ENCODE data around the gene RBM38. TPM values are rescaled to one million over a fixed set of nuclear protein-coding genes. Genes with fewer than 3 reads are reported as not detected.
"Not testable (repeated sequence)": the region's sequence is repeated elsewhere in the genome, so short reads cannot be mapped to it uniquely, and the experiment has no call there.

RBM38 gene
- 41.4 and 53.5 TPM in 2 replicates for total RNA-seq (2014; rRNA removed; shearing (Covaris generic))

DNA sequence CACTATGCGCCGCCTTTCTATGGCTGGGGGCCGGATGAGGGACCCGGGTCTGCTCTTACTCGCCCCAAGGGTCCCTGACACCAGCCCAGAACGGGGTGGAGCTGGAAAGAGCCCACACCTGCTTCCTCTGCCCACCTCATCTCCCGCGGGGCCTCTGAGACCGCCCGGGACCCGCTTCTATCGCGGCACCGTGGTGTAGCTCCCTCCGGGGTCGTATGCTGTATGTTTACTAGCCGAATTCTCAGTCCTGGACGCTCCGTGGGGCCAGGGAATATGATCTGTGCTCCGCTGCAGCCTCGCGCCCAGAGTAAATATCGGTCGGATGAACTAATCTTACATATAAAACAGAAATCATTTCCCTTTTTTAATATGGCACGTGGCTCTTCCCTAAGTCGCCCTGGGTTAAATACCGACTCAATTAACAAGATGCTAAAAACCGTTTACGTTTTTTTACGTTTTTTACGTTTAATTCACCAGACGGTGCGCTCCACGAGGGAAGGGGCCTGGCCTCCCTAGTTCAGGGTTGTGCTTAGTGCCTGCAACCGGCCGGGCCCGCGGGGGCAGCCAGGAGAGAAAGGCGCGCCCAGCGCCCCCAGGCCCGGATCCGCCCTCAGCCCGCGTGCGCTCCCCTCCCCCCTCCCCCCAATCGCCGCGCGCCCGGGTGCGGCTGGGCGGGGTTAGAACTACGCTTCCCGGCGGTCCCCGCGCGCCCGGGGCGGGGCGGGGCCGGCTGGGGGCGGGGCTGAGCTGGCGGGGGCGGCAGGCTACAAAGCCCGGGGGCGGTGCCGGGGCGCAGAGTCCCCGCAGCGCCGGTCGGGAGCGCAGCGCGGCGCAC is at the start of gene RBM38:
Gene RBM38, plus strand, starts transcription at position 793 of the 835 bp plus-strand sequence. CDS start 186 bp downstream, outside the sequence.
- DNase-seq (ENCODE audit: low spot score): no peak

DNA sequence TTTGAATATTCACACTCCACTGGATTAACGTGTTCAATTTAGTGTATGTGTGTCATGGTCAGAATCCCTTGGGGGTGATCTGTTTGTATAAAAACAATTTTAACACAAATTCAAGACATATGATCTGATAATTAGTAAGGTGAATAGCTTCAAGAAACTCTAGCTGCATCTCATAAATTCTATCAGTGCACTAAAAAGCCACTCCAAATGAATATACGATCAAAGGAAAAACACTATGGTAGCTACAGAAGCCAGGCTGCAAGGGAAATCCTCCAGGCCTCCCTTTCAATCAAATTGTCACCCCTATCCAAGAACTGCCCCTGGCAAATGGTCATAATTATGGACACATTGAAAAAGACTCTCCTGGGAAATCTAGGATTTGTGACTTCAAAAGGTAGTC is 49.5 kb upstream of the RBM38 start:
- no peak for DNase-seq (ENCODE audit: low spot score)

DNA sequence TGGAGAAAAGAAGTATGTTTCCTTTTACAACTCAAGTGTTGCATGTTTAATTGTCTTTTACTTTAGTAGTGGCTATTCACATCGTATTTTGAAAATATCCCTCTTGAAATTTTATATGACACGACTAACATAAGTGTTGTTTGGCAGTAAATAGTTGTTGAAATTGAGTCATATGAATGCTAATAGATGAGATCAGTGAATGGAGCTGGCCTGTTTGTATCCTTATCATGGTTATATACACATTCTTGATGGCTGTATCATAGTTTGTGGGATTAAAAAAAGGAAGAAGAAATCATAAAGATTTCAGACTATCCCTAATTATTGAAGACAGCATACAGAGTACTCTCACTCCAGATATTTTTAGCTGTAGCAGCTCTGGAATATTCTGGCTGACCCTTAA is 48.4 kb upstream of the RBM38 start:
- DNase-seq (ENCODE audit: low spot score): peak; percentile 45

DNA sequence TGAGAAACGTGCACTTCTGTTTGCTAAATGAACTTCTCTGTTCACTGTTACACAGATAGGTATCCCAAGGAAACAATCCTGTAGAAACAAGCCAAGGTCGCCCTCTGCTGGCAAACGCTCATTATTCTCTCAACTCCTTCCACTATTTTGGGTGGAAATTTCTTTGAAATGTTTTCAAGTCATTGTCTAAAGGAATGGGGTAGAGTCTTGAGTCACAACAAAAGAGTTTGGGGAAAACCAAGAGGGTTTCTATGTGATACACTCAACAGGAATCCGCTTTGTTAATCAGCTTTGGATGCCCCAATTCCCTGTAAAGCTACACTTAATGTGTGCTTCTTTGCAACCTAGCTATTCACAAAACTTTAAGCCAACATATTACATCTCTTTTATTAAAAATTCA is 44.7 kb upstream of the RBM38 start:
- DNase-seq (ENCODE audit: low spot score): peak; percentile 81

DNA sequence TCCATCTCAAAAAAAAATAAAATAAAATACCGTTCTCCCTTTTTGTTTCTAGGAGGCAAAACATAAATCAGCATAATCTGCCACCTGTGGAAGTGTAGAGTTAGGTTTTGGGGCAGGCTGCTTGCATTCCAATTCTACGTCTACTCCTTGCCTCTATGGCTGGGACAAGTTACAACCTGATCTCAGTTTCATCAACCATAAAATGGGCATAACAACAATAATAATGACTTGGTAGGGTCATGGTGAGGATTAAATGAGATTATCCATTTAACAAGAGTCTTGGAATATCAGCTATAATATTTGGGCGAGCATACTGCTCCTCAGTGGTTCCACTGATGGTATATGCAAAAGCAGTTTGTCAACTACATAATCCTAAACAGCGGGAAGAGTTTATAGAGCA is 43.8 kb upstream of the RBM38 start:
- no peak for DNase-seq (ENCODE audit: low spot score)

DNA sequence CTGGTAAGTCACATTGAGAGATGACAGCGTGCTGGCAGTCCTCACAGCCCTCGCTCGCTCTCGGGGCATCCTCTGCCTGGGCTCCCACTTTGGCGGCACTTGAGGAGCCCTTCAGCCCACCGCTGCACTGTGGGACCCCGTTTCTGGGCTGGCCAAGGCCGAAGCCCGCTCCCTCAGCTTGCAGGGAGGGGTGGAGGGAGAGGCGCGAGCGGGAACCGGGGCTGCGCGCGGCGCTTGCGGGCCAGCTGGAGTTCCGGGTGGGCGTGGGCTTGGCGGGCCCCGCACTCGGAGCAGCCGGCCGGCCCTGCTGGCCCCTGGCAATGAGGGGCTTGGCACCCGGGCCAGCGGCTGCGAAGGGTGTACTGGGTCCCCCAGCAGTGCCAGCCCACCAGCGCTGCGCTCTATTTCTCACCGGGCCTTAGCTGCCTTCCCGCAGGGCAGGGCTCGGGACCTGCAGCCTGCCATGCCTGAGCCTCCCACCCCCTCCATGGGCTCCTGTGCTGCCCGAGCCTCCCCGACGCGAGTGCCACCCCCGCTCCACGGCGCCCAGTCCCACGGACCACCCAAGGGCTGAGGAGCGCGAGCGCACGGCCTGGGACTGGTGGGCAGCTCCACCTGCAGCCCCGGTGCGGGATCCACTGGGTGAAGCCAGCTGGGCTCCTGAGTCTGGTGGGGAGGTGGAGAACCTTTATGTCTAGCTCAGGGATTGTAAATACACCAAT is 42.8 kb upstream of the RBM38 start:
- not testable (repeated sequence) for DNase-seq (ENCODE audit: low spot score)

DNA sequence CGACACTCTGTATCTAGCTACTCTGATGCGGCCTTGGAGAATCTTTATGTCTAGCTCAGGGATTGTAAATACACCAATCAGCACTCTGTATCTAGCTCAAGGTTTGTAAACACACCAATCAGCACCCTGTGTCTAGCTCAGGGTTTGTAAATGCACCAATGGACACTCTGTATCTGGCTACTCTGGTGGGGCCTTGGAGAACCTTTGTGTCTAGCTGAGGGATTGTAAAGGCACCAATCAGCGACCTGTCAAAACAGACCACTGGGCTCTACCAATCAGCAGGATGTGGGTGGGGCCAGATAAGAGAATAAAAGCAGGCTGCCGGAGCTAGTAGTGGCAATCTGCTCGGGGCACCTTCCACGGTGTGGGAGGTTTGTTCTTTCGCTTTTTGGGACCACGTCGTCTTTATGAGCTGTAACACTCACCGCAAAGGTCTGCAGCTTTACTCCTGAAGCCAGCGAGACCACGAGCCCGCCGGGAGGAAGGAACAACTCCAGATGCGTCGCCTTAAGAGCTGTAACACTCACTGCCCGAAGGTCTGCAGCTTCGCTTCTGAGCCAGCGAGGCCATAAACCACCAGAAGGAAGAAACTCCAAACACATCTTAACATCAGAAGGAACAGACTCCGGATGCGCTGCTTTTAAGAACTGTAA is 42.1 kb upstream of the RBM38 start:
- not testable (repeated sequence) for DNase-seq (ENCODE audit: low spot score)

DNA sequence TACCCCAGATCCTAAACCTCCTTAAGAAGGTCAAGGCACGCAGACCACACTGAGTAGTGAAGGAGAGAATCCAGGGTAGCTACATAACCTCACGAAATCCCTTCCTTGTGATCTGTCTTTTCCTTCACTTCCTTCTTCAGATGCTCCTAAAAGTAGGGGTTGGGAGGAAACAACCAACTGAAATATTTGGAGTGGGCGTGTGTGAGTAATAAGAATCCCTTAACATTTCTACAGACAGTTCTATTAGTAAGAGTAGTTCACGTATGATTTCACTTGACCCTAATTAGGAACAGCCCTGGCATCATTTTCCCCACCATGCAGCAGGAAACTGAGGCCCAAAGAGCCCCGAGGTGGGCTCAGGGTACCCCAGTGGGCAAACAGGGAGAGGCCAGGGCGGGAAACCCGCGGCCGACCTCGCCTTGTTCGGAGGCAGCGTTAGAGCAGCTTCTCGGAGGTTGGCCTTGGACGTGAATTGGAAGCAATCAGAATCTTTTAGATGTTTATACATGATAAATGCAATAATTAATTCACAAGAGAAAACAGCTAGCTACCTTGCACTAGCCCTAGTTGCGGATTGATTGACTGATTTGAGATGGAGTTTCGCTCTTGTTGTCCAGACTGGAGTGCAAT is 41.0 kb upstream of the RBM38 start:
- DNase-seq (ENCODE audit: low spot score): no peak

DNA sequence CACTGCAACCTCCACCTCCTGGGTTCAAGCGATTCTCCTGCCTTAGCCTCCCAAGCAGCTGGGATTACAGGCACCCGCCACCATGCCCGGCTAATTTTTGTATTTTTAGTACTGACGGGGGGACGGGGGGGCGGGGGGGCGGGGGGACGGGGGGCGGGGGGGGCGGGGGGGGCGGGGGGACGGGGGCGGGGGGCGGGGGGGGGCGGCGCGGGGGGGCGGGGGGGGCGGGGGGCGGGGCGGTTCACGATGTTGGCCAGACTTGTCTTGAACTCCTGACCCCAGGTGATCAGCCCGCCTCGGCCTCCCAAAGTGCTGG is 40.5 kb upstream of the RBM38 start:
- not testable (repeated sequence) for DNase-seq (ENCODE audit: low spot score)

DNA sequence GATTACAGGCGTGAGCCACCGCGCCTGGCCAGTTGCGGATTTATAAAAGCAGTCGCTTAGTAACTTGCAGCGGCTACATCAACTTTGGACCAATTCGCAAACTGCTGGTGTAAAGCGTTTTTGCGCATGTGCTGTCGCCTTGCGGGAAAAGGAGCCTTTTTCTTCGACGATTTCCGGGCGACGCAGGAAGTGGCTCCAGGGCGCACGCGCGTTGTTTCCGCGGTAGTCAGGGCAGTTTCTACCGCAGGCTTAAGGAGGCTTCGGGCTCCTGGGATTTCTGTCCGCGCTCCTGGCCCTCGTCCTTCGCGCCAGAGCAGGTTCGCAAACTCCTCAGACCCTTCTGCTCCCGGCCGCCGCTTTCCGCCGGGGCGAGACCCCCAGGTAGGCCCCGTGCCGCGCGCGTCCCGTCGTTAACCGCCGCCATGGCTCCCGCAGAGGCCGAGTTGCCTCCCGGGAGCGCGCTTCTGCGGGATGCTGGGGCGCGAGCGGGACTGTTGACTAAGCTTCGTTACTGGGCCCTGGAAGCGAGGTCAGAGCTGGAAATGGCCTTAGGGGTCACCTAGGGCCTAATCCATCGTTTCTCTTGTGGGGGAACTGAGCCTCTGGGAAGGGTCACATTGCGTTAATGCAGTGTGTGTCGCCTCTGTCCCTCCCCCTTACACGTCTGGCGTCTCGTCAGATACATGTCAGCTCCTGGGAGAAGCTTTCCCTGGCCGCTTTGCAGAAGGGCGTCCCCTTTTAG is 40.0 kb upstream of the RBM38 start, which contains the start of gene RAE1:
Gene RAE1, plus strand, starts transcription at position 214 of the 742 bp plus-strand sequence. CDS start 2,784 bp downstream, outside the sequence.
- DNase-seq (ENCODE audit: low spot score): peak; percentile 86

DNA sequence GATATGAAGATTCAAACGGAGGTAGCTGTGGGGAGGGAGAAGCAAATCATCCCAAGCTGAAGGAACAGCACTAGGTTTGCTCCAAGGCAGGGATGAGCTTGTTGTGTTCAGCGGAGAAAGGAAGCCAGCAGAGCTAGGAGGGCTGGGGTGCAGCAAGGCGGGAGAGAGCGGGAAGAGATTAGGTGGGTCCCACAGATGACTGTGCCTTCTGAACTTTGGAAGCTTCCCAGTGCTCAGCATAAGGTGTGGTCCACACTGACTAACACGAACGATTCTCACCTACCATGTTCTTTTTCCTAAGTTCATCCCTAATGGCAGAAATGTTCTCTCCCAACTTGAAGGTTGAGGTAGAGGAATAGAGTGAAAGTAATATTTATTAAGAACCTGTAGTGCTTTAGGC is 38.9 kb upstream of the RBM38 start:
- no peak for DNase-seq (ENCODE audit: low spot score)

DNA sequence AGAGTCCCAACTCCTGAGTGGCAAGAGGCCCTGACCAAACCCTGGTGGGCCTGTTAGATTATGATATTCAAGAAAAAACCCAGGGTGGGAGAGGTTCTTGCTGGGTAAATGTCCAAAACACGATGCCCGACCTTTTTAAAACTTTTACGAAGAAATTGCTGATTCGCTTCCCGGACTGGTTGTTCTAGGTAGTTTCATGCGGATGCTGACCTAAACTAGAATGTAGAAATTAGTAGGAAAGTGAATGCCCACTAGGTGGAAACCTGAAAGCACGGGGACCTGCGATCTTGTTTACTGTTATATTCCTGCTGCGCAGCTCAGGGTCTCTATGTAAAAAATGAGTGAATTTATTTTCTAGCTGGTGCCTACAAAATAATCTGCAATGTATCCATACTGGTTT is 37.8 kb upstream of the RBM38 start:
- DNase-seq (ENCODE audit: low spot score): no peak

DNA sequence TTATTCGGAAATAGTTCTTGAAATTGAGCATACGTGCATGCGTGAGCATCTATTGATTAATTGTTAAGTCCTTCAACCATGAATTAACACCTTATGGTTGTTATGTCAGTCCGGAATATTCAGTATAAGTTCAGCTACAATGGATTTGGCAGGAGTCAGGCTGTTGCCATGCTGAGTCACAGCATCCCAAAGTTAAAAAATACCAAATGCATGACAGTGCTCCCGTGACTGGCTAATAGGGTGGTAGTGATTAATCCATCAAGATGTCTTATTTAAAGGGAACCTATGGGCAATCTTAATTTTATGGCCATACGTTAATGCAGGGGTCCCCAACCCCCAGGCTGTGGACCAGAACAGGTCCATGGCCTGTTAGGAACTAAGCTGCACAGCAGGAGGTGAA is 29.7 kb upstream of the RBM38 start:
- DNase-seq (ENCODE audit: low spot score): peak; percentile 85

DNA sequence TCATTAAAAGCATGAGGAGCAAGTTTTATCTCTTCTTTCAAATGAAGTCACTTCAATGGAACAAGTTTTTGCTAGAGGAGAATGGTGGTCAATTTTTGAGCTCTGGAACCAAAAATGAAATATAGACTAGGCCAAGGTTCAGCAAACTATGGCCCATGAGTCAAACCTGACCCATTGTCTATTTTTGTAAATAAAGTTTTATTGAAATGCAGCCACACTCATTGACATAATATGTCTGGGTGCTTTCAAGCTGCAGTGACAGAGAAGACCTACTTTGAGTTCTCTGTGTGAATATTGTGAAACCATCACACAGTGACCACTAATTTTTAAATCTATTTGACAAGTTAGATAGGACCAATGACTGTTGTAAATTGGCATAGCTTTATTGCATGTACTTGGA is 26.7 kb upstream of the RBM38 start:
- DNase-seq (ENCODE audit: low spot score): no peak

DNA sequence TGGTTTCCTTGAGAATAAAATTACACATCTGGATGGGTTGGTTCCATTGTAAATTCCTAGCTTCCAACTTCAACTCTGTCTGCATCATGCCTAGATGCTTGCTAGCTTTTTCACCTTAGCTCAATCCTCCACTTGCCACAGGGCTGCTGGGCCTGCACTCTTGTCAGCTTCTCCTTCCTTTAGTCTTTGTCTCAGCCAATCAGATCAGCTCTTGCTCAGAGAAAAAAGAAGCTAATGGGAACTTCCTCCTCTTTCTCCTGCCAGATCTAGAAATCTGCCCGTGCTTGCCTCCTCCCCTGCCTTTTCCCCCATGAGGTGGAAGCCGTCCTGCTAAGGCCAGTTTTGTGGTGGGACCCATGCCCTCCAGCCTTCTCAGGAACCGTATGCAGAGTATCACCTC is 21.6 kb upstream of the RBM38 start:
- DNase-seq (ENCODE audit: low spot score): no peak

DNA sequence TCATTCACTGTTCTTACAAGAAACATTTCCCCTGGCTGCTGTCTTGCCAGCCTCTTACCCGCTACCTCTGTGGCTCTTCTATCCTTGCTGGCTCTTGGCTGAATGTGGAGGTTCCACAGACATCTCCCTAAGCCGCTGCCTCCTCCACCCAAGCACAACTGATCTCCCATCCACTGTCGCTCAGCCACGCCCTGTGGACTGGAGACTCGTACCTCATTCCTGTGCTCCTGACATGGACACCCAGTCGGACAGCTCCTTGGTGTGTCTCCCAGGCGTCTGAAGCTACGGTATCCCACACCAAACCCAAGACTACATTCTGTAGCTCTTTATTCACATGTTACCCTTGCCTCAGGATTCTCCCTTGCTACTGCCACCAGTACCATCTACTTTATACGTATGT is 20.9 kb upstream of the RBM38 start:
- no peak for DNase-seq (ENCODE audit: low spot score)

DNA sequence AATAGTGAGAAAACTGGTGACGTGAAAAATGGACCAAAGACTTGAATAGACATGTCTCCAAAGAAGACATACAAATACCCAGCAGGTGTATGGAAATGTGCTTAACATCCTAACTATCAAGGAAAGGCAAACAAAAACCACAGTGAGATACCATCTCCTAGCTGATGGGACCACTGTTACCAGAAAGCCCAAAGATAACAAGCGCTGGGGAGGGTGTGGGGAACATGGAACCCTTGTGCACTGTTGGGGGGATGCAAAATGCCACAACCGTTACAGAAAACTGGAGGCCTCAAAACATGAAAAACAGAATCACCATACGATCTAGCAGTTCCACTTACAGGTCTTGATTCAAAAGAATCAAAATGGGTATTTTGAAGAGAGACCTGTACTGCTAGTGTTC is 19.8 kb upstream of the RBM38 start:
- no peak for DNase-seq (ENCODE audit: low spot score)

DNA sequence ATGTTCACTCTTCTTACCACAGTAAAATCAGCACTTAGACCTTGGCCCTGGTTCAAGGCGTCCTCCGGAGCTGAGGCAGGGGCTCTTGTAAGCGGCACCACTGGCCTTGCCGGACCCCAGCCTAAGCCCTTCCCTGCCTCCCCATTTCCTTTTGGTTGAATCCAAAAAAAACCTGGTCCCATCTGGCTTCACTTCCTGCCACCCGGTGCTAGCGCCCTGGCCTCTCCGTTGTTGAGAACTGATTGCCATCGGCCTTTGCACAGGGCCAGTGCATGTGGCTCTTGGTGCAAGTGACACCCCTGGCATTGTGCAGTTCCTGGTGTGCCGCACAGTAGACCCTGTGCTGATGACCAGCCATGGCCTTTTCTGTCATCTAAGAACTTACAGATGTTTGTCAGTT is 19.0 kb upstream of the RBM38 start:
- DNase-seq (ENCODE audit: low spot score): no peak

DNA sequence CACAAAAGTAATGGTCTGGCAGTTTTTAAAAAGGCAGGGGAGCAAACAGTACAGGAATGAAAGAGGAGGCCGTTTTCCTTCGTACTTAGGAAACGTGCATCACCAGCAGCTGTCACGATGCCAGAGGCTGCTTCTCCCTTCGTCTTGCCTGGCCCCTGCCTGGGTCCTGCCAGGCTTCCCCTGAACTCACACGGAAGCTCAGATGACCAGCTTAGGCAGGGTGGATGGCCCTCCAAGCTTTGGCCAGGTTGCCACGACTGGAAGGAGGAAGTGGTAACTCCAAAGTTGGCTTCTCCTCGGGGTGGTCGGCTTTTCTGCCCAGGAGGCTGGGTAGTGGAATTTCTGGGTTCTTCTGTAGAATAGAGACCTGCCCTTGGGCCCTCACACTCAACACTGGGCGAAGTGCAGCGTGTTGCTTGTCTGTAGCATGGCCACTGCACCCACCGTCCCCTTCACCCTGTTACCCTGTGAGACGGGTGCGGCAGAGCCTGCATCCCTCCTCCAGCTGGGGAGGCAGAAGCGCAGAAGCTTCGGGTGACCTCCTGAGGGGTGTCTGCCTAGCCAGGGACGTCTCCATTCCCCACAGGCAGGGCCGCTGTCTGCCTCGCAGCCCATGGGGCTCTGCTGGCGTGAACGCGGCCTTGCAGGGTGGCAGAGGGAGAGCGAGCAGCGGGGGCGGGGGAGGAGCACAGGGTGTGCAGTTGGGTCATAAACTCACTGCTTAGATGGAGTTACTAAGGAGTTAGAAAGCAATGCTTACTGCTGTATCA is 18.4 kb upstream of the RBM38 start:
- DNase-seq (ENCODE audit: low spot score): no peak

DNA sequence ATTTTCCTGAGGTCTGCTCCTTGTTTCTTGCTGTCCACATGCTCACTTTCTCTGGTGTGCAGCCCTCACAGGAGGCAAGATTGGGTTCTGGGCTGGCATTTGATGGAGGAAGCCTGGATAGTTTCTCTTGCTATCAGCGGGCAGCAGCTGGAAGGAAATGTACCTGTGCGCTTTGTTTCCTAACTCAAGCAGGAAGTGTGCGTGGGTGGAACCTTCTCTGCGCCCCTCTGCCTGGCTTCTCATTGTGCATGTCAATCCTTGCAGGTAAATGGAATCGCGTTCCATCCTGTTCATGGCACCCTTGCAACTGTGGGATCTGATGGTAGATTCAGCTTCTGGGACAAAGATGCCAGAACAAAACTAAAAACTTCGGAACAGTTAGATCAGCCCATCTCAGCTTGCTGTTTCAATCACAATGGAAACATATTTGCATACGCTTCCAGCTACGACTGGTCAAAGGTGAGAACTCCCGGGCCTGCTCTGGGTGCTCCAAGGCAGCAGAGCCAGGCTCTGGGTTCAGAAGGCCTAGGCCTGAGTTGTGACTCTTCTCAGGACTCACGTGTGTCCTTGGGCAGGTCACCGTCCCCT is 16.8 kb upstream of the RBM38 start:
- DNase-seq (ENCODE audit: low spot score): no peak

Measured in A172 (cell line).